ENCODE measurements around the gene OLFML2B.

DNA sequence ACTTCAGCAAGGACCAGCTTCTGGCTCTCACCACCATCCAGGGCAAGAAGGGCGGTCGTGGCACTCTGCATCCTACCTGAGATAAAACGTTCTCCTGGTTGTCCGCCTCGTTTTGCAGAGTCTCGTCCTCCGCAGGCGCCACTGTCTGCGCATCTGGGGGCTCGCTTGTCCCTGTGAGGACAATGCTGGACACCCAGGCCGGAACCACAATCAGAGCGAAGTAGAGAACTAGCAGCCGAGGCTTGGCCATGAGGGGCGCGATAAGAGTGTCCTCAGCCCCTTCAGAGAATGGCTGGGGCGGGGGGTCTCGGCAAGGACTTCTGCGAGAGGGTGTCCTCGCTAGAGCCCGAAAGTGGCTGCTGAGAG lies 505 bp downstream of the OLFML2B start:
- TF ChIP-seq RFX5 (IDR thresholded peaks at IDR 0.05) (no peak), MAFK (IDR thresholded peaks at IDR 0.05; ENCODE audit: partially characterized antibody) (no peak), HDAC2 (IDR thresholded peaks at IDR 0.05) (no peak)
- TF ChIP-seq, protein P1, sequence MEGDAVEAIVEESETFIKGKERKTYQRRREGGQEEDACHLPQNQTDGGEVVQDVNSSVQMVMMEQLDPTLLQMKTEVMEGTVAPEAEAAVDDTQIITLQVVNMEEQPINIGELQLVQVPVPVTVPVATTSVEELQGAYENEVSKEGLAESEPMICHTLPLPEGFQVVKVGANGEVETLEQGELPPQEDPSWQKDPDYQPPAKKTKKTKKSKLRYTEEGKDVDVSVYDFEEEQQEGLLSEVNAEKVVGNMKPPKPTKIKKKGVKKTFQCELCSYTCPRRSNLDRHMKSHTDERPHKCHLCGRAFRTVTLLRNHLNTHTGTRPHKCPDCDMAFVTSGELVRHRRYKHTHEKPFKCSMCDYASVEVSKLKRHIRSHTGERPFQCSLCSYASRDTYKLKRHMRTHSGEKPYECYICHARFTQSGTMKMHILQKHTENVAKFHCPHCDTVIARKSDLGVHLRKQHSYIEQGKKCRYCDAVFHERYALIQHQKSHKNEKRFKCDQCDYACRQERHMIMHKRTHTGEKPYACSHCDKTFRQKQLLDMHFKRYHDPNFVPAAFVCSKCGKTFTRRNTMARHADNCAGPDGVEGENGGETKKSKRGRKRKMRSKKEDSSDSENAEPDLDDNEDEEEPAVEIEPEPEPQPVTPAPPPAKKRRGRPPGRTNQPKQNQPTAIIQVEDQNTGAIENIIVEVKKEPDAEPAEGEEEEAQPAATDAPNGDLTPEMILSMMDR (IDR thresholded peaks at IDR 0.05), result no peak
